HCT116 (cell line): ENCODE data around the gene UGT1A6. TPM values are rescaled to one million over a fixed set of nuclear protein-coding genes. Genes with fewer than 3 reads are reported as not detected.

Experiments
- ATAC-seq: fragments of 200-7000 bp; cut with Tn5 transposase; 2 replicates; pipeline ENCODE4 v1.9.1; 2020; ENCODE audit warnings: mild to moderate bottlenecking, moderate library complexity
- BruUV-seq: library from RNA; stranded (reverse); fragments of 400-500 nt; replicated peaks from 2 replicates; lab custom pipeline; 2021; lab: Mats Ljungman, UMichigan
- CTCF ChIA-PET: fragments of 300-600 bp; sonication (Branson Sonifier 250); formaldehyde crosslinking; loops from one replicate; lab custom pipeline; 2021; ENCODE audit warnings: antibody characterized with exemption; lab: Charles Lee
- POLR2A ChIA-PET: fragments of 300-600, 350-600 bp; sonication (Branson Sonifier 250); formaldehyde crosslinking; loops from one replicate; lab custom pipeline; 2021; ENCODE audit warnings: antibody characterized with exemption; lab: Charles Lee
- RAD21 ChIA-PET, 2 experiments: fragments of 300-600 bp; sonication (Branson Sonifier 250); formaldehyde crosslinking; loops; one replicate each; lab custom pipeline; 2023; ENCODE audit warnings: low total read pairs in 2 of 2; ENCODE audit not compliant: uncharacterized antibody in 2 of 2, unreplicated experiment in 2 of 2, low non-redundant PET in 1 of 2; lab: Charles Lee
- DNase-seq: peaks from one replicate; pipeline ENCODE4 v3.0.0-alpha.2; 2010; ENCODE audit warnings: low read depth, low spot score
- H2AFZ ChIP-seq: fragments of 200-600 bp; shearing (Covaris generic), sonication (generic); 2 replicates; pipeline ENCODE4 v1.6.1; 2017; ENCODE audit warnings: low read depth, mixed run types, mixed read lengths, antibody characterized with exemption, low read length; ENCODE audit not compliant: poor library complexity, severe bottlenecking
- H3K27ac ChIP-seq: 2 replicates; pipeline ENCODE4 v1.5.1; 2012; ENCODE audit warnings: low read depth, low read length
- H3K27me3 ChIP-seq: fragments of 200-600 bp; sonication (generic); 2 replicates; pipeline ENCODE4 v1.6.1; 2016; ENCODE audit warnings: mixed run types, low read length, mixed read lengths; ENCODE audit not compliant: insufficient read depth
- H3K36me3 ChIP-seq, 2 experiments: fragments of 200-500 bp in 1 of 2; fragments of 200-600 bp in 1 of 2; sonication (Bioruptor generic) in 1 of 2; sonication (generic) in 1 of 2; 2 replicates each; pipeline versions ENCODE4 v1.5.1 to v1.6.1; 2014 to 2016; ENCODE audit warnings: low read length in 2 of 2, inconsistent platforms in 1 of 2, mixed read lengths in 1 of 2, mixed run types in 1 of 2; ENCODE audit not compliant: insufficient read depth in 2 of 2, control insufficient read depth in 1 of 2
- H3K4me1 ChIP-seq, 2 experiments: fragments of 200-600 bp in 1 of 2; sonication (generic) in 1 of 2; 2 replicates each; pipeline versions ENCODE4 v1.5.1 to v1.6.1; 2012 to 2017; ENCODE audit warnings: low read length in 2 of 2, inconsistent platforms in 1 of 2, mild to moderate bottlenecking in 1 of 2, mixed read lengths in 1 of 2, mixed run types in 1 of 2, moderate library complexity in 1 of 2; ENCODE audit not compliant: insufficient read depth in 2 of 2, control insufficient read depth in 1 of 2
- H3K4me2 ChIP-seq: fragments of 200-600 bp; sonication (generic); 2 replicates; pipeline ENCODE4 v1.6.1; 2017; ENCODE audit warnings: mixed run types, low read length, mixed read lengths
- H3K4me3 ChIP-seq, 2 experiments: fragments of 200-600 bp in 1 of 2; sonication (generic) in 1 of 2; replicated peaks in 1 of 2; 2 replicates each; pipeline ENCODE4 v1.5.1; 2011 to 2016; ENCODE audit warnings: low read length in 2 of 2, control low read depth in 1 of 2, low read depth in 1 of 2, mild to moderate bottlenecking in 1 of 2, mixed read lengths in 1 of 2, mixed run types in 1 of 2
- H3K79me2 ChIP-seq: fragments of 200-600 bp; sonication (generic); 2 replicates; pipeline ENCODE4 v1.6.1; 2017; ENCODE audit warnings: mild to moderate bottlenecking, mixed run types, low read length, moderate library complexity, mixed read lengths; ENCODE audit not compliant: insufficient read depth
- H3K9ac ChIP-seq: fragments of 200-600 bp; sonication (generic); 2 replicates; pipeline ENCODE4 v1.6.1; 2016; ENCODE audit warnings: low read length, mixed read lengths
- H3K9me2 ChIP-seq: fragments of 200-600 bp; sonication (generic), shearing (Covaris generic); 2 replicates; pipeline ENCODE4 v1.6.1; 2017; ENCODE audit warnings: mixed run types, mild to moderate bottlenecking, moderate library complexity; ENCODE audit not compliant: insufficient read depth
- H3K9me3 ChIP-seq, 2 experiments: fragments of 200-500 bp in 1 of 2; fragments of 200-600 bp in 1 of 2; sonication (Bioruptor generic) in 1 of 2; sonication (generic) in 1 of 2; 2 replicates each; pipeline ENCODE4 v1.6.1; 2014 to 2017; ENCODE audit warnings: low read length in 2 of 2, mixed read lengths in 2 of 2, inconsistent platforms in 1 of 2, low read depth in 1 of 2, mild to moderate bottlenecking in 1 of 2, mixed run types in 1 of 2, moderate library complexity in 1 of 2; ENCODE audit not compliant: control insufficient read depth in 1 of 2, insufficient read depth in 1 of 2
- H4K20me1 ChIP-seq: fragments of 200-600 bp; sonication (generic), shearing (Covaris generic); 2 replicates; pipeline ENCODE4 v1.6.1; 2017; ENCODE audit warnings: mixed run types, mild to moderate bottlenecking, moderate library complexity; ENCODE audit not compliant: insufficient read depth
- EGR1 ChIP-seq: IDR thresholded peaks from 2 replicates; pipeline ENCODE4 v1.6.1; 2012; ENCODE audit warnings: low read depth
- ELF1 ChIP-seq: IDR thresholded peaks from 2 replicates; pipeline ENCODE4 v1.6.1; 2012; ENCODE audit warnings: low read depth, borderline replicate concordance
- EZH2phosphoT487 ChIP-seq: fragments of 200-600 bp; IDR thresholded peaks from 2 replicates; pipeline ENCODE4 v1.6.1; 2018; ENCODE audit warnings: antibody characterized with exemption, borderline replicate concordance
- POLR2A ChIP-seq: IDR thresholded peaks from 2 replicates; pipeline ENCODE4 v1.7.0; 2011; ENCODE audit warnings: borderline replicate concordance; ENCODE audit not compliant: insufficient read depth, insufficient read length; ENCODE audit errors: extremely low read depth
- POLR2AphosphoS5 ChIP-seq: IDR thresholded peaks from 2 replicates; pipeline ENCODE4 v1.6.1; 2011; ENCODE audit warnings: mild to moderate bottlenecking, low read depth, low read length, moderate library complexity
- TCF7L2 ChIP-seq: IDR thresholded peaks from 2 replicates; pipeline ENCODE4 v1.7.0; 2011; ENCODE audit warnings: borderline replicate concordance, inconsistent platforms; ENCODE audit not compliant: insufficient read depth, insufficient read length; ENCODE audit errors: extremely low read depth
- ZFX ChIP-seq: fragments of 450-650 bp; IDR thresholded peaks from 2 replicates; pipeline ENCODE4 v1.6.1; 2017
- ZNF274 ChIP-seq: fragments of 200-500 bp; sonication (Bioruptor generic); IDR thresholded peaks from 2 replicates; pipeline ENCODE4 v1.6.1; 2014; ENCODE audit warnings: mild to moderate bottlenecking, low read depth, low read length, inconsistent platforms
- intact Hi-C: fragments of 100-400 bp; cut with micrococcal nuclease; formaldehyde crosslinking; loops from 2 replicates; pipeline ENCODE4 v1.10.0; 2022
- total RNA-seq: library from RNA; stranded (reverse); gene quantifications from one replicate; pipeline ENCODE4 v1.2.1, GENCODE V29; 2021; ENCODE audit not compliant: unreplicated experiment
- TF ChIP-seq, protein P1 (sequence below), 3 experiments: fragments of 200-600 bp in 1 of 3; sonication (generic) in 1 of 3; IDR thresholded peaks in 2 of 3; conservative IDR thresholded peaks in 1 of 3; 2 replicates each; pipeline ENCODE4 v1.5.1; 2012 to 2017; ENCODE audit warnings: low read depth in 2 of 3, low read length in 2 of 3, antibody characterized with exemption in 1 of 3, borderline replicate concordance in 1 of 3, control low read depth in 1 of 3, mild to moderate bottlenecking in 1 of 3, mixed read lengths in 1 of 3, mixed run types in 1 of 3, moderate library complexity in 1 of 3; ENCODE audit not compliant: insufficient read depth in 1 of 3
- TF ChIP-seq, protein P2 (sequence below): IDR thresholded peaks from 2 replicates; pipeline ENCODE4 v1.6.1; 2012; ENCODE audit warnings: low read depth

Gene UGT1A6
- total RNA-seq, 1 experiment from 2014 or later = not detected

DNA sequence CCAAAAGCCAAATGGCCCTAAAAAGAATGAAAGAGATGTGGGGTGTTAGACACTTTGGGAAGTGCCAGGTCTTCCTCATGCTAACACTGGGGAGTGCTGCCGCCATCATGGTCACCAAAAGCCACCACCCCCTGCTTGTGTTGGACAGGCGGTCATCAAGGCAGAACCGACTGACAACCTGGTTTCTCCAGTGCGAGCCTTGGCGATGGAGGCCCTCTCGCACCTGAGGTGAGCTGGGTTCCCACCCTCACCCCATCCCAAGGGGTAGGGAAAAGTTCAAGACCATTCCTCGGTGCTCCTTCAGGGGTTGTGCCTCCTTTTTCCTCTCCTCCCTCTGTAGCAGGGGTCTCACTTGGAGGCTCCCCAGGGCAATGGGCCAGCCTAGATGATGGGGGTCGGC, 119.0 kb downstream of the UGT1A6 start:
- ChIA-PET RAD21 (no interaction called here), POLR2A (no interaction called here), CTCF (no interaction called here)
- H3K79me2 ChIP-seq = no peaks in the 10 kb centered on the region
- no TSS peak for BruUV-seq
- intact Hi-C loops = no loop called here
- H4K20me1 ChIP-seq = no peaks in the 10 kb centered on the region
- H2AFZ ChIP-seq = no peak overlapping the region
- H3K4me1 ChIP-seq = no peaks in the 10 kb centered on the region
- TF ChIP-seq, protein P1, sequence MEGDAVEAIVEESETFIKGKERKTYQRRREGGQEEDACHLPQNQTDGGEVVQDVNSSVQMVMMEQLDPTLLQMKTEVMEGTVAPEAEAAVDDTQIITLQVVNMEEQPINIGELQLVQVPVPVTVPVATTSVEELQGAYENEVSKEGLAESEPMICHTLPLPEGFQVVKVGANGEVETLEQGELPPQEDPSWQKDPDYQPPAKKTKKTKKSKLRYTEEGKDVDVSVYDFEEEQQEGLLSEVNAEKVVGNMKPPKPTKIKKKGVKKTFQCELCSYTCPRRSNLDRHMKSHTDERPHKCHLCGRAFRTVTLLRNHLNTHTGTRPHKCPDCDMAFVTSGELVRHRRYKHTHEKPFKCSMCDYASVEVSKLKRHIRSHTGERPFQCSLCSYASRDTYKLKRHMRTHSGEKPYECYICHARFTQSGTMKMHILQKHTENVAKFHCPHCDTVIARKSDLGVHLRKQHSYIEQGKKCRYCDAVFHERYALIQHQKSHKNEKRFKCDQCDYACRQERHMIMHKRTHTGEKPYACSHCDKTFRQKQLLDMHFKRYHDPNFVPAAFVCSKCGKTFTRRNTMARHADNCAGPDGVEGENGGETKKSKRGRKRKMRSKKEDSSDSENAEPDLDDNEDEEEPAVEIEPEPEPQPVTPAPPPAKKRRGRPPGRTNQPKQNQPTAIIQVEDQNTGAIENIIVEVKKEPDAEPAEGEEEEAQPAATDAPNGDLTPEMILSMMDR (IDR thresholded peaks at IDR 0.05 in 2 of 3, conservative IDR thresholded peaks at IDR 0.05 in 1 of 3; ENCODE audit: borderline replicate concordance in 1 of 3, insufficient read depth in 1 of 3, low read depth in 2 of 3, low read length in 2 of 3) = no peak
- H3K9ac ChIP-seq = no peak overlapping the region
- no peak overlapping the region for H3K4me3 ChIP-seq
- H3K36me3 ChIP-seq = no peaks in the 10 kb centered on the region
- no peak for DNase-seq
- no peaks in the 10 kb centered on the region for H3K9me3 ChIP-seq
- no peaks in the 10 kb centered on the region for H3K9me2 ChIP-seq
- H3K27ac ChIP-seq = no peak overlapping the region
- ATAC-seq = no peak
- H3K27me3 ChIP-seq = no peaks in the 10 kb centered on the region; the same call in 1 of the 2 replicates
- H3K4me2 ChIP-seq = no peak overlapping the region

DNA sequence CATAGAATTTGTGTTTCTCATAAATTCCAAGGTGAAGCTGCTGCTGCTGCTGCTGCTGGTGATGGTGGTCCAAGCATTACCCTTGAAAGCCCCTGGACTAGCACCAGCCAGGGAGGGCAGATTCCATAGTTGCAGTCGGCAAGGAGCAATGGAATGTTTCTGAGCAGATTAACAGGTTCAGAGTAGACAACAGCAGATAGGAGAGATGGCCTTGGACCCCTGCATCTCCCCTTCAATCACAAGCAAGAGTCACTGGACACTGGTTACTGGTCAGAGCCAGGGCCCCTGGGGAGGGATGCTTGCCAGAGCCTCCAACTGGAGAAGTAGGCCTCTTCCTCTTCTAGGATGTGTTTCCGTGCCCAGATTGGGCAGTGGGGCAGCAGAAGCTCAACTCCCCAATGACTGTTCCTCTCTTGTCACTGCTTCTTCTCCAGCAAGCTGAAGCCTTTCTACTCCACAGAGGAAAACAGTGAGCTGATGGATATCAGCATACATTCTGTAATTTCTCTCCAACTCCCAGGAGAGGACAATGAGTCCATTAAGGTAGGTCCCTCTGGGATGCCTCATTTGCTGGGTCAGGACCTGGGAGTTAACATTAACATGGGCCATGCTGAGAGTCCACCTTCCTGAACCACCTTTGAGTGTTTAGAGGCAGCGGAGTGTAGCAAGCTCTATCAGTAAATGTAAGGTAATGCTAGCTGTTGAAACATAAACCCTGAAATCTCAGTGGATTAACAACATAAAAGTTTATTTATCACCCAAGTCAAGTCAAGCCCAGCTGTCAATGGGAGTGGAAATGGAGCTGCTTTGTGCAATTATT, 120.8 kb downstream of the UGT1A6 start:
- no peaks in the 10 kb centered on the region; the same call in 1 of the 2 replicates for H3K27me3 ChIP-seq
- H3K4me1 ChIP-seq = no peaks in the 10 kb centered on the region
- H3K9ac ChIP-seq = no peak overlapping the region
- H3K9me2 ChIP-seq = no peaks in the 10 kb centered on the region
- ATAC-seq (no peak), DNase-seq (no peak)
- ChIA-PET CTCF (no interaction called here), RAD21 (no interaction called here), POLR2A (no interaction called here)
- no peak overlapping the region for H2AFZ ChIP-seq
- no TSS peak for BruUV-seq
- intact Hi-C loops = no loop called here
- no peaks in the 10 kb centered on the region for H3K9me3 ChIP-seq
- no peak overlapping the region for H3K27ac ChIP-seq
- no peaks in the 10 kb centered on the region for H4K20me1 ChIP-seq
- H3K79me2 ChIP-seq = no peaks in the 10 kb centered on the region
- H3K36me3 ChIP-seq = no peaks in the 10 kb centered on the region
- no peak overlapping the region for H3K4me2 ChIP-seq
- H3K4me3 ChIP-seq = no peak overlapping the region
- TF ChIP-seq POLR2A = no peak
- TF ChIP-seq, protein P1 (IDR thresholded peaks at IDR 0.05 in 2 of 3, conservative IDR thresholded peaks at IDR 0.05 in 1 of 3; ENCODE audit: borderline replicate concordance in 1 of 3, insufficient read depth in 1 of 3, low read depth in 2 of 3, low read length in 2 of 3) = no peak
- TF ChIP-seq, protein P2, sequence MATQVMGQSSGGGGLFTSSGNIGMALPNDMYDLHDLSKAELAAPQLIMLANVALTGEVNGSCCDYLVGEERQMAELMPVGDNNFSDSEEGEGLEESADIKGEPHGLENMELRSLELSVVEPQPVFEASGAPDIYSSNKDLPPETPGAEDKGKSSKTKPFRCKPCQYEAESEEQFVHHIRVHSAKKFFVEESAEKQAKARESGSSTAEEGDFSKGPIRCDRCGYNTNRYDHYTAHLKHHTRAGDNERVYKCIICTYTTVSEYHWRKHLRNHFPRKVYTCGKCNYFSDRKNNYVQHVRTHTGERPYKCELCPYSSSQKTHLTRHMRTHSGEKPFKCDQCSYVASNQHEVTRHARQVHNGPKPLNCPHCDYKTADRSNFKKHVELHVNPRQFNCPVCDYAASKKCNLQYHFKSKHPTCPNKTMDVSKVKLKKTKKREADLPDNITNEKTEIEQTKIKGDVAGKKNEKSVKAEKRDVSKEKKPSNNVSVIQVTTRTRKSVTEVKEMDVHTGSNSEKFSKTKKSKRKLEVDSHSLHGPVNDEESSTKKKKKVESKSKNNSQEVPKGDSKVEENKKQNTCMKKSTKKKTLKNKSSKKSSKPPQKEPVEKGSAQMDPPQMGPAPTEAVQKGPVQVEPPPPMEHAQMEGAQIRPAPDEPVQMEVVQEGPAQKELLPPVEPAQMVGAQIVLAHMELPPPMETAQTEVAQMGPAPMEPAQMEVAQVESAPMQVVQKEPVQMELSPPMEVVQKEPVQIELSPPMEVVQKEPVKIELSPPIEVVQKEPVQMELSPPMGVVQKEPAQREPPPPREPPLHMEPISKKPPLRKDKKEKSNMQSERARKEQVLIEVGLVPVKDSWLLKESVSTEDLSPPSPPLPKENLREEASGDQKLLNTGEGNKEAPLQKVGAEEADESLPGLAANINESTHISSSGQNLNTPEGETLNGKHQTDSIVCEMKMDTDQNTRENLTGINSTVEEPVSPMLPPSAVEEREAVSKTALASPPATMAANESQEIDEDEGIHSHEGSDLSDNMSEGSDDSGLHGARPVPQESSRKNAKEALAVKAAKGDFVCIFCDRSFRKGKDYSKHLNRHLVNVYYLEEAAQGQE = no peak
- TF ChIP-seq ZFX = no peak
- no peak for TF ChIP-seq ZNF274
- TF ChIP-seq ELF1 = no peak
- no peak for TF ChIP-seq EZH2phosphoT487
- TF ChIP-seq EGR1 = no peak
- no peak for TF ChIP-seq POLR2AphosphoS5
- no peak for TF ChIP-seq TCF7L2
